Stimulated activated naive CD8-positive, alpha-beta T cell treated with anti-CD3 and anti-CD28 coated beads, Interleukin-15, Interleukin-2, amounts not matched to agents 100 ng/mL and 50 ng/mL, for 24 hours (primary cell): ENCODE data around the gene NOTCH1.
"Not testable (repeated sequence)": the region's sequence is repeated elsewhere in the genome, so short reads cannot be mapped to it uniquely, and the experiment has no call there.

Experiments used
- H3K27ac Mint-ChIP-seq: one replicate; pipeline ENCODE4 v1.8.0; 2021; ENCODE audit warnings: mild to moderate bottlenecking, mixed read lengths
- H3K27me3 Mint-ChIP-seq: one replicate; pipeline ENCODE4 v1.8.0; 2021; ENCODE audit warnings: mixed read lengths
- H3K36me3 Mint-ChIP-seq: one replicate; pipeline ENCODE4 v1.8.0; 2021; ENCODE audit warnings: low read depth, mixed read lengths
- H3K4me1 Mint-ChIP-seq: one replicate; pipeline ENCODE4 v1.8.0; 2021; ENCODE audit warnings: low read depth, mixed read lengths
- H3K4me3 Mint-ChIP-seq: one replicate; pipeline ENCODE4 v1.8.0; 2021; ENCODE audit warnings: mild to moderate bottlenecking, mixed read lengths
- H3K9me3 Mint-ChIP-seq: one replicate; pipeline ENCODE4 v1.8.0; 2021; ENCODE audit warnings: mixed read lengths

The NOTCH1 gene

GRCh38 chr9:136584401-136584932 lies 38.6 kb upstream of the NOTCH1 start:
- Mint-ChIP-seq H3K27me3 (peaks cover 2% of the 10 kb centered on the region), H3K4me3 (no peak overlapping the region), H3K36me3 (no peaks in the 10 kb centered on the region), H3K27ac (no peak overlapping the region), H3K9me3 (no peaks in the 10 kb centered on the region), H3K4me1 (peaks cover 18% of the 10 kb centered on the region)

DNA sequence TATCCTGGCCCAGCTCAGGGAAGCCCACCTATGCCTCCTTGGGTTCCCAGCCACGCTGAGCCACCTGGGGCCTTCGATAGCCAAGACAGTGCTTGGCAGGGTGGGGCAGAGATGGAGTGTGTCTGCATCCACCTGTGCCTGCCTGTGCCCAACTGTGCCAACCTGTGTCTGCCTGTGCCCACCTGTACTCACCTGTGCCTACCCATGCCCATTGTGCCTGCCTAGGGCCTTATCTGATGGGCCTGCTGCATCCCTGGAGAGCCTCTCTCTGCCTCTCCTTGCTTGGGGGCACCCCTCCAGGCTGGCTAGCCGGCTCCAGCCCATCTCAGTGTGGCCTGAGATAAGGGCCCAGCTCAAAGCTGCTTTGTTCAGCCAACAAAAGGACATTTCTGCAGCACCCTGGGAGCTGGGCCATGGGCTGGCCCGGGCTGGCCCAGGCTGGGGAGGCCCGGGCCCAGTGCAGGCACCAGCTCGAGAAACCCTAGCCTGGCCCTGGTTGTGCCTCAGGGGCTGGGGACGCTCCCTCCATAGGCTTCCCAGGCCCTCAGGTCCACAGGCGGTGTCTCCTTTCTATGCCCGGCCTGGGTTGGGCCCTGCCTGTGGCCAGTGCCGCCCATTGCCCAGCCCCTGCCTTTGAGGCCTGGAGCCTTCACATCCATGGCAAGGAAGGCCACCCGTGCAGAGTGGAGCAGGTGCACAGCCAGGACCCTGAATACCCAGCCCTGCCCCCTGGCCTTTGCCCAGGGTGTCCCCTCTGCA lies 37.3 kb upstream of the NOTCH1 start:
- Mint-ChIP-seq H3K4me1 (peaks cover 6% of the 10 kb centered on the region), H3K9me3 (no peaks in the 10 kb centered on the region), H3K36me3 (no peaks in the 10 kb centered on the region), H3K27ac (no peak overlapping the region), H3K4me3 (no peak overlapping the region), H3K27me3 (peaks cover 2% of the 10 kb centered on the region)

DNA sequence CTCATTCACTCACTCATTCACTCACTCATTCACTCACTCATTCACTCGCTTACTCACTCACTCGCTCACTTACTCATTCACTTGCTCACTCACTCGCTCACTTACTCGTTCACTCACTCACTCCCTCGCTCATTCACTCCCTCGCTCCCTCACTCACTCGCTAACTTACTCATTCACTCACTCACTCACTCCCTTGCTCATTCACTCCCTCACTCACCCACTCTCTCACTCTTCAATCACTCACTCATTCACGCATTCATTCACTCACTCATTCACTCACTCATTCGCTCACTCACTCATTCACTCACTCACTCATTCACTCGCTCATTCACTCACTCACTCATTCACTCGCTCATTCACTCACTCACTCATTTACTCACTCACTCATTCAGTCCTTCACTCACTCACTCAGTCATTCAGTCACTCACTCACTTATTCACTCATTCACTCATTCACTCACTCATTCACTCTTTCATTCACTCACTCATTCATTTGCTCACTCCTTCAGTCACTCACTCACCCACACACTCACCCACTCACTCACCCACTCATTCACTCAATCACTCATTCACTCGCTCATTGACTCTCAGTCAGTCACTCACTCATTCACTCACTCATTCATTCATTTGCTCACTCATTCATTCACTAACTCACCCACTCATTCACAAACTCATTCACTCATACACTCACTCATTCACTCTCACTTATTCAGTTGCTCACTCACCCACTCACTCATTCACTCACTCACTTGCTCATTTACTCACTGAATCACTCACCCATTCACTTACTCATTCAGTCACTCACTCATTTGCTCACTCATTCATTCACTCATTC lies 36.0 kb upstream of the NOTCH1 start:
- Mint-ChIP-seq H3K27ac (no peak overlapping the region), H3K27me3 (peaks cover 2% of the 10 kb centered on the region), H3K4me3 (no peak overlapping the region), H3K9me3 (no peaks in the 10 kb centered on the region), H3K36me3 (no peaks in the 10 kb centered on the region), H3K4me1 (peaks cover 4% of the 10 kb centered on the region)

- H3K36me3 Mint-ChIP-seq, H3K4me1 Mint-ChIP-seq, H3K27me3 Mint-ChIP-seq, H3K4me3 Mint-ChIP-seq, H3K9me3 Mint-ChIP-seq: not testable (repeated sequence)
- peak overlapping the region; percentile 42 for H3K27ac Mint-ChIP-seq
Measured at GRCh38 chr9:136579650-136580219, 33.9 kb upstream of the NOTCH1 start.

GRCh38 chr9:136578915-136579649 lies 33.2 kb upstream of the NOTCH1 start:
- Mint-ChIP-seq H3K36me3 (no peaks in the 10 kb centered on the region), H3K27ac (peak overlapping the region; percentile 42), H3K4me3 (no peak overlapping the region), H3K4me1 (no peaks in the 10 kb centered on the region), H3K9me3 (no peaks in the 10 kb centered on the region), H3K27me3 (no peaks in the 10 kb centered on the region)

GRCh38 chr9:136578626-136578914 lies 32.7 kb upstream of the NOTCH1 start:
- no peak overlapping the region for H3K4me3 Mint-ChIP-seq
- H3K4me1 Mint-ChIP-seq = no peaks in the 10 kb centered on the region
- H3K9me3 Mint-ChIP-seq = no peaks in the 10 kb centered on the region
- no peaks in the 10 kb centered on the region for H3K27me3 Mint-ChIP-seq
- H3K27ac Mint-ChIP-seq = no peak overlapping the region
- no peaks in the 10 kb centered on the region for H3K36me3 Mint-ChIP-seq

DNA sequence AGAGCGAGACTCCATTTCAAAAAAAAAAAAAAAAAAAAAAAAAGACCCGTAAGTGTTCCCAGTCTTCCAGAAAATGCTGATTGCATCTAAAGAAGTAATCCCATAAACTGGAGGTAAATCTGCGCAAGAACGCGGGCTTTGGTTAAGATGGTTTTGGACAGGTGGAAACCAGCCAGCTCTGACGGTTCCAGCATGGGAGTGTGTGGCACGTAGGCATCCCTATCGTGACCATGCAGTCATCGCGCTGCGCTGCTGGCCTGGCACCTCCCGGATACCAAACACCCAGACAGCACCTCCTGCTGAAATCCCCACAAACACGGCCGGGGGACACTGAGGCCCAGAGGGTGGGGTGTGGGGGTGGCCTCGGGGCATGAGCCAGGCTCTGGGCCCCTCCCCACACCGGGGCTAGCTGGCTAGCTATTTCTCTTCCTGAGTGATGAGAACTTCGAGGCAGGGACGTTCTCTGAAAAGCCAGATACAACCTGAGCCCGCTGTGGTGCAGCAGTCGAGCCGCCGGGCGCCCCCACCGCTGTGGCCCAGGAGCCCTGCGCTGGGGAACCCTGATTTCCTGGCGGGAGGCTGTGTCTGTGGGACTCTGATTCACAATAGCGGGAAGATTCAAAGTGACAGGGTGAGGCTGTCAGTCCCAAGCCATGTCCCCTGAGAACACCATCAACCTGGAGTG lies 32.2 kb upstream of the NOTCH1 start:
- H3K4me1 Mint-ChIP-seq = no peaks in the 10 kb centered on the region
- H3K4me3 Mint-ChIP-seq = no peak overlapping the region
- H3K36me3 Mint-ChIP-seq = no peaks in the 10 kb centered on the region
- H3K27me3 Mint-ChIP-seq = no peaks in the 10 kb centered on the region
- H3K27ac Mint-ChIP-seq = no peak overlapping the region
- no peaks in the 10 kb centered on the region for H3K9me3 Mint-ChIP-seq

GRCh38 chr9:136576269-136576626 lies 30.4 kb upstream of the NOTCH1 start:
- Mint-ChIP-seq H3K36me3 (no peaks in the 10 kb centered on the region), H3K4me1 (no peaks in the 10 kb centered on the region), H3K27ac (no peak overlapping the region), H3K4me3 (no peak overlapping the region), H3K27me3 (no peaks in the 10 kb centered on the region), H3K9me3 (no peaks in the 10 kb centered on the region)

GRCh38 chr9:136575626-136576268 lies 29.9 kb upstream of the NOTCH1 start:
- Mint-ChIP-seq H3K36me3 (no peaks in the 10 kb centered on the region), H3K27me3 (no peaks in the 10 kb centered on the region), H3K9me3 (no peaks in the 10 kb centered on the region), H3K27ac (no peak overlapping the region), H3K4me1 (no peaks in the 10 kb centered on the region), H3K4me3 (no peak overlapping the region)

DNA sequence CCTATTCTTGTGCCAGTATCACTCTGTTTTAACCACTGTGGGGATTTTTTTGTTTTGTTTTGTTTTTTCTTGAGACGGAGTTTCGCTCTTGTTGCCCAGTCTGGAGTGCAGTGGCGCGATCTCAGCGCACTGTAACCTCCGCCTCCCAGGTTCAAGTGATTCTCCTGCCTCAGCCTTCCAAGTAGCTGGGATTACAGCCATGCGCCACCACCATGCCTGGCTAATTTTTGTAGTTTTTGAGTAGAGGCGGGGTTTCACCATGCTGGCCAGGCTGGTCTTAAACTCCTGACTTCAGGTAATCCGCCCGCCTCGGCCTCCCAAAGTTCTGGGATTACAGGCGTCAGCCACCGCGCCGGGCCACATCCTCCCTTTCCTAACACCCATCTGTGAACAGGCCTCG lies 28.8 kb upstream of the NOTCH1 start:
- H3K36me3 Mint-ChIP-seq, H3K27ac Mint-ChIP-seq, H3K4me3 Mint-ChIP-seq, H3K27me3 Mint-ChIP-seq, H3K9me3 Mint-ChIP-seq, H3K4me1 Mint-ChIP-seq: not testable (repeated sequence)

DNA sequence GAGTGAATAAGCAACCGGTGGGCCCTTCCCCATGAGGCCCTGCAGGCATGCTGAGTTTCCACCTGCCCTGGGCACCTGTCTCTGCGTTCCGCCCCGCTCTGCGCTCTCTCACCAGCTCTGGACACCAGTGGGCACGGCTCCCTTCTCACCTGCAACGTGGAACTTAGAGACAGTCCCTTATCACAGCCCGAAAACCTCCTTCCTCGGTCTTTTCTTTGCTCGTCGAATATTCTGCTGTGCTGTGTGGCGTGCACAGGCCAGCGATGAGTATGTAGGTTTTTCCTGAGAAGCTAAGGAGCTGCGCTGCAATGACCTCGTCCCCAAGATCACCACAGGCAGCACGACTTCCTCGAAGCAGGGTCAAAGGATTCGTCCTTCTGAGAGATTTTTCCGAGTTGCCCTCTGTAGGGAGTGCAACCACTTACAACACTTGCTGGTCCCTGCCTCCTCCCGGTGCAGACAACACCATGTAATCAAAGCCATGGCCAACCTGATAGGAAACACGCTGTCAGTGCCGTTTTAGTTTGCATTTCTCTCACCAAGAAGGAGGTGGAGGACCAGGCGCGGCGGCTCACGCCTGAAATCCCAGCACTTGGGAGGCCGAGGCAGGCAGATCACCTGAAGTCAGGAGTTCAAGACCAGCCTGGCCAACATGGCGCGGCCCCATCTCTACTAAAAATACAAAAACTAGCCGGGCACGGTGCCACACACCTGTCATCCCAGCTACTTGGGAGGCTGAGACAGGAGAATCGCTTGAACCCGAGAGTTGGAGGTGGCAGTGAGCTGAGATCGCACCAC lies 27.2 kb upstream of the NOTCH1 start:
- Mint-ChIP-seq H3K9me3 (no peaks in the 10 kb centered on the region), H3K4me1 (no peaks in the 10 kb centered on the region), H3K36me3 (no peaks in the 10 kb centered on the region), H3K27me3 (no peaks in the 10 kb centered on the region), H3K4me3 (no peak overlapping the region), H3K27ac (no peak overlapping the region)

DNA sequence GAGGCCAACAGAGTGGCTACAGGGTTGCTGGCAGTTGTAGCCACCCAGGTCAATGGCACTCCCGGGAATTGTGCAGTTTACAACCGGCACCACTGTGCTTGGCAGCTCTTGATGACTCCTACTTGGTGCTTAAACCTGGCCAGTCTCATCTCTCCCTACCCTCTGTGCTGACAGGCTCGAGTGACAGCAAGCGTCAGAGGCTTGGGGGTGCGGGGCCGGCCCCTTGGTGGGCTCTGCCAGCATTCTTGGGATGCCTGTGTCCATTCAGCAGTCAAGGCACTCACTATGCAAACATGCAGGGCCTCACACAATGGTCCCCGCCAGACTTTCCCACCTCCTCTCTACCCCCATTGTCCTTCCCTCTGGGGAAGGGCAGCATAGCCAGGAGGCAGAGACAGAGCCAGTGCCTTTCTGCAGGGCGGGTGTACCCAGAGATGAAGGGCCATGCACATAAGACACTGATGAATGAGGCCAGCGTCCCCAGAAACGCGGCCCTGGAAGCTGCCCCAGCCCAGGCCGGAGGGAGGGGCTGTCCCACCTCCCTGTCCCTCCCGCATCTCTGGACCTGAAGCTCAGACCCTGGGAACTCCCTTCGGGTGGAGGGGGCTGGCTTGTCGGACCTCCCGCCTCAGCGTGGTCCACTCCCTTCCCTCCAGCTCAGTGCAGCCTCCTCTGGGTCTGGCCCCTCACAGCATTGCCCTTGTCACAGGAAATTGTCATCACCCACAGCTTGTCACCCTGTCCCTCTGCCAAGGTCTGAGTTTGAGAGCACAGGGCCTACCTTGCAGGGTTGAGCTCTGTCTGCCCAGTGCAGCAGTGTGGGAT lies 26.4 kb upstream of the NOTCH1 start:
- H3K27ac Mint-ChIP-seq = no peak overlapping the region

DNA sequence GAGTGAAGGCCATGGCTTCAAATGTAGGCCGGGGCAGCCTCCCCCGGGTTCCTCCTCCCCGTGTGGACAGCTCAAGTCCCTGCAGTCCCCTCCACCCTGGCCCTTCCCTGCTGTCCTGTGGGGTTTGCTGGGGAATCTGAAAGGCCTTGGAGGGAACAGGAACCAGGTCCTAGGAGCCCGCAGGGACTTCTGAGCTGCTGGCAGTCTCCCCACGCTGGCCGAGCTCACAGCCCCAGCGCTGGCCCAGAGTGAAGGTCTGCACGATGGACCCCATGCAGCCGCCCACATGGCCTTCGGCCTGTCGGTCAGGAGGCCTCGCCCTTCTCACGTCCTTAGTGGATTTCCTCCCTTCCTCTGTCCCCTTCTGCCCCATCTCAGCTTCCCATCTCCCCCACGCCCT lies 25.7 kb upstream of the NOTCH1 start:
- Mint-ChIP-seq H3K27ac (no peak overlapping the region), H3K4me1 (no peaks in the 10 kb centered on the region), H3K4me3 (no peak overlapping the region), H3K36me3 (no peaks in the 10 kb centered on the region), H3K27me3 (no peaks in the 10 kb centered on the region), H3K9me3 (no peaks in the 10 kb centered on the region)

More for the DNA sequence above, 26.4 kb upstream of the NOTCH1 start:
- no peaks in the 10 kb centered on the region for H3K9me3 Mint-ChIP-seq
- H3K4me3 Mint-ChIP-seq = no peak overlapping the region
- H3K4me1 Mint-ChIP-seq = no peaks in the 10 kb centered on the region
- no peaks in the 10 kb centered on the region for H3K27me3 Mint-ChIP-seq
- no peaks in the 10 kb centered on the region for H3K36me3 Mint-ChIP-seq
